GM23248 (cell line): Measurements from ENCODE around the gene FBXO7. TPM values are rescaled to one million over a fixed set of nuclear protein-coding genes. Genes with fewer than 3 reads are reported as not detected.

ENCODE experiments used
- DNase-seq: peaks from one replicate; pipeline ENCODE4 v3.0.0-alpha.2; 2015
- H2AFZ ChIP-seq: fragments of 200-600 bp; sonication (generic); 2 replicates; pipeline ENCODE4 v1.6.1; 2016; ENCODE audit warnings: antibody characterized with exemption
- H3F3A ChIP-seq: fragments of 200-600 bp; sonication (generic); 2 replicates; pipeline ENCODE4 v1.6.1; 2016; ENCODE audit warnings: mild to moderate bottlenecking, antibody characterized with exemption, mixed run types; ENCODE audit not compliant: insufficient read depth
- H3K27ac ChIP-seq: fragments of 200-600 bp; sonication (generic); 2 replicates; pipeline ENCODE4 v1.5.1; 2016; ENCODE audit warnings: mild to moderate bottlenecking
- H3K27me3 ChIP-seq: fragments of 200-600 bp; sonication (generic); replicated peaks from 2 replicates; pipeline ENCODE4 v1.6.1; 2016; ENCODE audit warnings: mild to moderate bottlenecking; ENCODE audit not compliant: insufficient read depth
- H3K36me3 ChIP-seq: fragments of 200-600 bp; sonication (generic); 2 replicates; pipeline ENCODE4 v1.6.1; 2016; ENCODE audit warnings: low read depth, mild to moderate bottlenecking
- H3K4me1 ChIP-seq: fragments of 200-600 bp; sonication (generic); 2 replicates; pipeline ENCODE4 v1.6.1; 2016; ENCODE audit warnings: mild to moderate bottlenecking; ENCODE audit not compliant: insufficient read depth
- H3K4me2 ChIP-seq: fragments of 200-600 bp; sonication (generic); one replicate; pipeline ENCODE4 v1.6.1; 2016; ENCODE audit warnings: mild to moderate bottlenecking; ENCODE audit not compliant: unreplicated experiment
- H3K4me3 ChIP-seq: fragments of 200-600 bp; sonication (generic); 2 replicates; pipeline ENCODE4 v1.5.1; 2016; ENCODE audit warnings: mild to moderate bottlenecking
- H3K79me2 ChIP-seq: fragments of 200-600 bp; sonication (generic); 2 replicates; pipeline ENCODE4 v1.6.1; 2016; ENCODE audit warnings: mild to moderate bottlenecking; ENCODE audit not compliant: insufficient read depth
- H3K9ac ChIP-seq: fragments of 200-600 bp; sonication (generic); 2 replicates; pipeline ENCODE4 v1.6.1; 2016; ENCODE audit warnings: mild to moderate bottlenecking
- H3K9me2 ChIP-seq: fragments of 200-600 bp; sonication (generic); 2 replicates; pipeline ENCODE4 v1.6.1; 2016; ENCODE audit warnings: mixed run types, mild to moderate bottlenecking, moderate library complexity; ENCODE audit not compliant: insufficient read depth
- H3K9me3 ChIP-seq: fragments of 200-600 bp; sonication (generic); one replicate; pipeline ENCODE4 v1.6.1; 2017; ENCODE audit warnings: low read depth
- H4K20me1 ChIP-seq: fragments of 200-600 bp; sonication (generic); 2 replicates; pipeline ENCODE4 v1.6.0; 2016; ENCODE audit not compliant: insufficient read depth
- EZH2 ChIP-seq: fragments of 200-600 bp; sonication (generic); IDR thresholded peaks from 2 replicates; pipeline ENCODE4 v1.6.1; 2018; ENCODE audit warnings: antibody characterized with exemption, mild to moderate bottlenecking; ENCODE audit not compliant: insufficient read depth, poor library complexity, severe bottlenecking
- EZH2phosphoT487 ChIP-seq: fragments of 200-600 bp; sonication (generic); IDR thresholded peaks from 2 replicates; pipeline ENCODE4 v1.6.1; 2018; ENCODE audit warnings: antibody characterized with exemption, moderate library complexity, mild to moderate bottlenecking, low read depth; ENCODE audit not compliant: insufficient read depth
- WGBS, 2 experiments: methylation state at CpG; one replicate each; pipeline ENCODE4 v1.1.6; 2015 to 2017; ENCODE audit warnings: low lambda C conversion rate in 2 of 2, low coverage in 1 of 2; ENCODE audit errors: missing lambda C conversion rate in 2 of 2; 5-methylcytosine and 5-hydroxymethylcytosine counted together
- in situ Hi-C: fragments of 300-500 bp; cut with MboI; formaldehyde crosslinking; loops from 2 replicates; pipeline ENCODE4 v1.15.0; 2020
- polyA plus RNA-seq: library from polyadenylated mRNA; unstranded; fragments of >200 nt; fragmentation: Nextera tagmentation; extraction: Ambion mirVana; gene quantifications from 2 replicates; pipeline ENCODE4 v1.2.1, GENCODE V29; 2016
- total RNA-seq: library from RNA; depleted of rRNA; stranded (reverse); fragments of >200 nt; shearing (Covaris generic); gene quantifications from 2 replicates; pipeline ENCODE4 v1.2.3, GENCODE V29; 2014

FBXO7 gene
- total and polyA plus RNA-seq, 2 experiments from 2014 or later: 89.2 to 94.2 TPM

- in situ Hi-C loops: no loop called here
- DNase-seq: no peak
- Histone ChIP-seq H3K4me1 (peaks cover 23% of the 10 kb centered on the region), H3K27me3 (no peaks in the 10 kb centered on the region), H3K9me2 (no peaks in the 10 kb centered on the region), H3K36me3 (peaks cover 14% of the 10 kb centered on the region), H3K79me2 (peaks cover 100% of the 10 kb centered on the region), H3F3A (peaks cover 37% of the 10 kb centered on the region; the same call in 1 of the 2 replicates), H3K4me3 (no peak overlapping the region), H3K9me3 (no peaks in the 10 kb centered on the region), H3K27ac (no peak overlapping the region), H4K20me1 (peaks cover 24% of the 10 kb centered on the region), H3K9ac (no peak overlapping the region), H3K4me2 (no peak overlapping the region), H2AFZ (no peak overlapping the region)
- no peak for TF ChIP-seq EZH2
- TF ChIP-seq EZH2phosphoT487: no peak
- WGBS, 2 experiments: 80 to 93% methylated on average over 1 of the region's 1 CpG
Measured at GRCh38 chr22:32480238-32480637, 5.6 kb downstream of the FBXO7 start.

GRCh38 chr22:32482708-32483107 is 8.1 kb downstream of the FBXO7 start:
- Histone ChIP-seq H3K9me3 (no peaks in the 10 kb centered on the region), H4K20me1 (peaks cover 18% of the 10 kb centered on the region), H3K9ac (no peak overlapping the region), H3K27me3 (no peaks in the 10 kb centered on the region), H3K79me2 (peaks cover 100% of the 10 kb centered on the region), H3K4me2 (no peak overlapping the region), H3K27ac (no peak overlapping the region), H2AFZ (no peak overlapping the region), H3F3A (peaks cover 22% of the 10 kb centered on the region), H3K36me3 (peaks cover 32% of the 10 kb centered on the region), H3K4me1 (peaks cover 10% of the 10 kb centered on the region; the same call in 1 of the 2 replicates), H3K9me2 (no peaks in the 10 kb centered on the region), H3K4me3 (no peak overlapping the region)
- WGBS, 2 experiments: 50 to 62% methylated on average over 1 of the region's 1 CpG
- TF ChIP-seq EZH2: no peak
- TF ChIP-seq EZH2phosphoT487: no peak
- DNase-seq: peak; percentile 25
- in situ Hi-C loops: no loop called here

- in situ Hi-C loops: no loop called here
- 86 to 89% methylated on average over 3 of the region's 3 CpGs for WGBS, 2 experiments
- Histone ChIP-seq H4K20me1 (peaks cover 11% of the 10 kb centered on the region; the same call in 1 of the 2 replicates), H3K9ac (no peak overlapping the region), H3K4me3 (no peak overlapping the region), H3K36me3 (peaks cover 60% of the 10 kb centered on the region), H3K4me2 (no peak overlapping the region), H2AFZ (no peak overlapping the region), H3F3A (no peaks in the 10 kb centered on the region; the same call in 1 of the 2 replicates), H3K4me1 (no peaks in the 10 kb centered on the region), H3K79me2 (peaks cover 89% of the 10 kb centered on the region), H3K27ac (no peak overlapping the region), H3K9me2 (no peaks in the 10 kb centered on the region), H3K9me3 (no peaks in the 10 kb centered on the region), H3K27me3 (no peaks in the 10 kb centered on the region)
- no peak for DNase-seq
- TF ChIP-seq EZH2phosphoT487 (no peak), EZH2 (no peak)
Measured at GRCh38 chr22:32486656-32487390, 12.2 kb downstream of the FBXO7 start.

- Histone ChIP-seq H3K4me1 (no peaks in the 10 kb centered on the region), H3K4me3 (no peak overlapping the region), H3K27me3 (no peaks in the 10 kb centered on the region), H3K27ac (no peak overlapping the region), H3K9me3 (no peaks in the 10 kb centered on the region), H3K9me2 (no peaks in the 10 kb centered on the region), H3K9ac (no peak overlapping the region), H3K4me2 (no peak overlapping the region), H3K36me3 (peaks cover 65% of the 10 kb centered on the region), H2AFZ (no peak overlapping the region), H4K20me1 (peaks cover 8% of the 10 kb centered on the region; the same call in 1 of the 2 replicates), H3F3A (no peaks in the 10 kb centered on the region; the same call in 1 of the 2 replicates), H3K79me2 (peaks cover 85% of the 10 kb centered on the region)
- 100% methylated on average over 1 of the region's 1 CpG for WGBS, 2 experiments
- TF ChIP-seq EZH2phosphoT487 (no peak), EZH2 (no peak)
- in situ Hi-C loops: no loop called here
- no peak for DNase-seq
Measured at GRCh38 chr22:32487461-32487860, 12.8 kb downstream of the FBXO7 start.
